Fibroblast of lung (primary cell): Measurements from ENCODE around the gene ZNF688. TPM values are rescaled to one million over a fixed set of nuclear protein-coding genes. Genes with fewer than 3 reads are reported as not detected.

ENCODE experiments used
- DNase-seq, 2 donors: peaks; one replicate each; pipeline versions ENCODE4 v3.0.0 to v3.0.0-alpha.2; 2010; ENCODE audit warnings: low read depth in 2 of 2
- H2AFZ ChIP-seq: 2 replicates; pipeline ENCODE4 v1.5.1; 2012; ENCODE audit warnings: low read length, control low read depth, inconsistent platforms
- H3K27ac ChIP-seq: 2 replicates; pipeline ENCODE4 v1.5.1; 2011; ENCODE audit warnings: low read length, control low read depth; ENCODE audit not compliant: insufficient read depth
- H3K27me3 ChIP-seq: 2 replicates; pipeline ENCODE4 v1.5.1; 2011; ENCODE audit warnings: mild to moderate bottlenecking, low read length; ENCODE audit not compliant: control insufficient read depth, insufficient read depth
- H3K36me3 ChIP-seq: 2 replicates; pipeline ENCODE4 v1.5.1; 2011; ENCODE audit warnings: low read length; ENCODE audit not compliant: control insufficient read depth, insufficient read depth
- H3K4me1 ChIP-seq: 2 replicates; pipeline ENCODE4 v1.5.1; 2011; ENCODE audit warnings: low read length; ENCODE audit not compliant: control insufficient read depth, insufficient read depth; ENCODE audit errors: extremely low read depth
- H3K4me2 ChIP-seq: 2 replicates; pipeline ENCODE4 v1.5.1; 2011; ENCODE audit warnings: low read length, control low read depth; ENCODE audit not compliant: insufficient read depth; ENCODE audit errors: extremely low read depth
- H3K4me3 ChIP-seq, 4 experiments: fragments of 200-600 bp in 1 of 4; sonication (generic) in 1 of 4; replicated peaks in 1 of 4; 2 replicates each; pipeline ENCODE4 v1.5.1; 2011 to 2016; ENCODE audit warnings: low read length in 4 of 4, low read depth in 3 of 4, mild to moderate bottlenecking in 3 of 4, control low read depth in 2 of 4, inconsistent platforms in 1 of 4, mixed read lengths in 1 of 4; ENCODE audit not compliant: insufficient read depth in 1 of 4; ENCODE audit errors: control extremely low read depth in 1 of 4
- H3K79me2 ChIP-seq: 2 replicates; pipeline ENCODE4 v1.5.1; 2012; ENCODE audit warnings: mild to moderate bottlenecking, low read length, inconsistent platforms; ENCODE audit not compliant: control insufficient read depth, insufficient read depth
- H3K9ac ChIP-seq: 2 replicates; pipeline ENCODE4 v1.5.1; 2011; ENCODE audit warnings: mild to moderate bottlenecking, low read length, control low read depth; ENCODE audit not compliant: insufficient read depth
- H3K9me3 ChIP-seq: 2 replicates; pipeline ENCODE4 v1.5.1; 2012; ENCODE audit warnings: low read depth, low read length; ENCODE audit not compliant: control insufficient read depth, insufficient read depth
- H4K20me1 ChIP-seq: 2 replicates; pipeline ENCODE4 v1.5.1; 2011; ENCODE audit warnings: low read length; ENCODE audit not compliant: control insufficient read depth, insufficient read depth; ENCODE audit errors: extremely low read depth
- EZH2 ChIP-seq: IDR thresholded peaks from 2 replicates; pipeline ENCODE4 v1.5.1; 2012; ENCODE audit warnings: low read length, control low read depth, mild to moderate bottlenecking; ENCODE audit errors: missing control alignments
- polyA plus RNA-seq, 2 donors: library from polyadenylated mRNA; depleted of rRNA in 1 of 2; stranded (reverse) in 1 of 2; unstranded in 1 of 2; fragments of >200 nt; gene quantifications; 2 replicates each; pipeline ENCODE4 v1.2.1, GENCODE V29; 2011 to 2012; ENCODE audit warnings: missing spikeins in 1 of 2
- total RNA-seq: library from RNA; depleted of rRNA; stranded (reverse); fragments of >200 nt; gene quantifications from 2 replicates; pipeline ENCODE4 v1.2.1, GENCODE V29; 2014
- TF ChIP-seq, protein P1 (sequence below), 2 donors: IDR thresholded peaks in 1 of 2; conservative IDR thresholded peaks in 1 of 2; 1 replicate in 1 of 2; 2 replicates in 1 of 2; pipeline ENCODE4 v1.5.1; 2011 to 2012; ENCODE audit warnings: low read length in 2 of 2, control low read depth in 1 of 2, inconsistent platforms in 1 of 2, low read depth in 1 of 2, mild to moderate bottlenecking in 1 of 2

The ZNF688 gene
- total and polyA plus RNA-seq, 2 donors (not counting 1 experiment from before 2014, with no cell fraction given), result 3.0 to 12.9 TPM

DNA sequence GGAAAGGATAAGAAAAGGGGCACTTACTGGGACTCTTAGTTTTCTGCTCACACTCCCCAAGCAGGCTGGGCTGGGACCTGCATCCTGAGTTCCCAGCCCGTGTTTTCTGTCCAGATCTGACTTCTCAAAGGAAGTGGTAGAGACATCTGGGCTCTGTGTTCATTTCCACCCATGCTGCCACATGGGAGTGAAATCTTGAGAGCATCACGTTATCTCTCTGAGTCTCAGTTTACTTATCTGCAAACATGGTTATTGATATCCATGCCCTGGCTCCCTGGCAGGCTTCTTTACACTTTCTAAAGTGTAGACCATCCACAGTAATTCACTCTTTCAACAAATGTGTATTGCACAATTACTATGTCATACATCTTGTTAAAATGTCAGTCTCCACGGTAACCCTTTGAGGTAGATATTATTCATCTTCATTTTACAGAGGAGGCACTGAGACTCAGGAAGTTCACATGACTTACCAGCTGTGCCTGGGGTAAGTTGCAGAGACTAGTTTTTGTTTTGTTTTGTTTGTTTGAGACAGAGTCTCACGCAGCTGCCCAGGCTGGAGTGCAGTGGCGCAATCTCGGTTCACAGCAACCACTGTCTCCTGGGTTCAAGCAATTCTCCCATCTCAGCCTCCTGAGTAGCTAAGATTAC lies 3.4 kb downstream of the ZNF688 start:
- TF ChIP-seq, protein P1, sequence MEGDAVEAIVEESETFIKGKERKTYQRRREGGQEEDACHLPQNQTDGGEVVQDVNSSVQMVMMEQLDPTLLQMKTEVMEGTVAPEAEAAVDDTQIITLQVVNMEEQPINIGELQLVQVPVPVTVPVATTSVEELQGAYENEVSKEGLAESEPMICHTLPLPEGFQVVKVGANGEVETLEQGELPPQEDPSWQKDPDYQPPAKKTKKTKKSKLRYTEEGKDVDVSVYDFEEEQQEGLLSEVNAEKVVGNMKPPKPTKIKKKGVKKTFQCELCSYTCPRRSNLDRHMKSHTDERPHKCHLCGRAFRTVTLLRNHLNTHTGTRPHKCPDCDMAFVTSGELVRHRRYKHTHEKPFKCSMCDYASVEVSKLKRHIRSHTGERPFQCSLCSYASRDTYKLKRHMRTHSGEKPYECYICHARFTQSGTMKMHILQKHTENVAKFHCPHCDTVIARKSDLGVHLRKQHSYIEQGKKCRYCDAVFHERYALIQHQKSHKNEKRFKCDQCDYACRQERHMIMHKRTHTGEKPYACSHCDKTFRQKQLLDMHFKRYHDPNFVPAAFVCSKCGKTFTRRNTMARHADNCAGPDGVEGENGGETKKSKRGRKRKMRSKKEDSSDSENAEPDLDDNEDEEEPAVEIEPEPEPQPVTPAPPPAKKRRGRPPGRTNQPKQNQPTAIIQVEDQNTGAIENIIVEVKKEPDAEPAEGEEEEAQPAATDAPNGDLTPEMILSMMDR (conservative IDR thresholded peaks at IDR 0.05 in 1 of 2, IDR thresholded peaks at IDR 0.05 in 1 of 2; ENCODE audit: low read depth in 1 of 2, low read length in 2 of 2), result no peak
- no peak for TF ChIP-seq EZH2
- no peaks in the 10 kb centered on the region for H3K9me3 ChIP-seq
- H3K4me1 ChIP-seq, result peaks cover 3% of the 10 kb centered on the region
- H2AFZ ChIP-seq, result no peak overlapping the region
- H3K79me2 ChIP-seq, result no peaks in the 10 kb centered on the region
- H3K4me2 ChIP-seq, result no peak overlapping the region
- peaks cover 5% of the 10 kb centered on the region for H3K27me3 ChIP-seq
- H3K27ac ChIP-seq, result no peak overlapping the region
- peak; percentile 59 to 72 for DNase-seq
- H3K36me3 ChIP-seq, result no peaks in the 10 kb centered on the region
- H4K20me1 ChIP-seq, result no peaks in the 10 kb centered on the region
- H3K4me3 ChIP-seq, result no peak overlapping the region
- no peak overlapping the region for H3K9ac ChIP-seq

DNA sequence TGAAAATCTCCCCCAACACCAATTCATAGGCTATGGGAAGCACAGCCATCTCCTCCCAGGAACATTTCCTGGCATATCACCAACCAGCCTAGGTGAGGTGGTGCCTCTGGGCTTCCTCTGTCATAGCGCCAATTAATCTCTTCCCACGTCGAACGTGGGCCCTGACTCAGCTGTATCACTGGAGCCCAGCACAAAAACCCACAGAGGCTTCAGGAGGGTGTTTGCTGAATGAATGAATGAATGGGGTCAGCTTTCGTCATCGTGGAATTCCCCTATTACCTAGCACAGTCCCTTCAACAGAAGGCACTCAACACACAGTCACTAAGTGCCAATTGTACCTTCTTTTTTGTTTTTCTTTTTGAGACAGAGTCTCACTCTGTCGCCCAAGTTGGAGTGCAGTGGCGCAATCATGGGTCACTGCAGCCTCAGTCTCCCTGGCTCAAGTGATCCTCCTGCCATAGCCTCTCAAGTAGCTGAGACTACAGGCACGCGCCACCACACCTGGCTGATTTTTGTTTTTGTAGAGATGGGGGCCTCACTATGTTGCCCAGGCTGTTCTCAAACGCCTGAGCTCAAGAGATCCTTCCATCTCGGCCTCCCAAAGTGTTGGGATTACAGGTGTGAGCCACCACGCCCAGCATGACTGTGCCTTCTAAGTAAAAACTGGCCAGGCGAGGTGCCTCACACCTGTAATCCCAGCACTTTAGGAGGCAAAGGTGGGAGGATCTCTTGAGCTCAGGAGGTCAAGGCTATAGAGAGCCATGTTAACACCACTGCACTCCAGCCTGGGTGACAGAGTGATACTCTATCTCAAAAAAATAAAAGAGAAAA lies 4.1 kb downstream of the ZNF688 start:
- H3K27me3 ChIP-seq, result peaks cover 5% of the 10 kb centered on the region
- no peak overlapping the region for H3K4me3 ChIP-seq
- no peaks in the 10 kb centered on the region for H3K9me3 ChIP-seq
- H3K36me3 ChIP-seq, result no peaks in the 10 kb centered on the region
- H3K79me2 ChIP-seq, result no peaks in the 10 kb centered on the region
- TF ChIP-seq, protein P1 (conservative IDR thresholded peaks at IDR 0.05 in 1 of 2, IDR thresholded peaks at IDR 0.05 in 1 of 2; ENCODE audit: low read depth in 1 of 2, low read length in 2 of 2), result no peak
- TF ChIP-seq EZH2, result no peak
- peaks cover 3% of the 10 kb centered on the region for H3K4me1 ChIP-seq
- no peak overlapping the region for H3K9ac ChIP-seq
- no peak overlapping the region for H3K27ac ChIP-seq
- H3K4me2 ChIP-seq, result no peak overlapping the region
- H4K20me1 ChIP-seq, result no peaks in the 10 kb centered on the region
- no peak overlapping the region for H2AFZ ChIP-seq
- no peak for DNase-seq

DNA sequence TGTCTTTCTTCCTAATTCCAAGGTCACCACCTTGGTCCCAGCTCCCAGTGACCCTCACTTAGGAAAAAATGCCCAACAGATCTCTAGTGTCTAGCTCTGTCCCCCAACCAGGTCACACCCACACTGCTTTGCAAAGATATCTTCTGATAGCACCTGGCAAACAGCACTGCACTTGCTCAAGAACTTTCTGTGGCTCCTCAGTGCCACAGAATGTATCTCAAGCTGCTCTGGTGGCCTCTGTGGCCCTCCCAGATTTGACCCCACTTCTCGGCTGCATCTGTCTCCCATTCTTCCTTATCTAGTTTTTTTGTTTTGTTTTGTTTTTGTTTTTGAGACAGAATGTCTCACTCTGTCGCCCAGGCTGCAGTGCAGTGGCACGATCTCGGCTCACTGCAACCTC lies 5.0 kb downstream of the ZNF688 start:
- H4K20me1 ChIP-seq, result no peaks in the 10 kb centered on the region
- no peak overlapping the region for H3K9ac ChIP-seq
- peaks cover 5% of the 10 kb centered on the region for H3K27me3 ChIP-seq
- no peak for DNase-seq
- H2AFZ ChIP-seq, result no peak overlapping the region
- H3K4me2 ChIP-seq, result no peak overlapping the region
- H3K4me3 ChIP-seq, result no peak overlapping the region
- H3K36me3 ChIP-seq, result no peaks in the 10 kb centered on the region
- H3K9me3 ChIP-seq, result no peaks in the 10 kb centered on the region
- TF ChIP-seq EZH2, result no peak
- H3K27ac ChIP-seq, result no peak overlapping the region
- H3K79me2 ChIP-seq, result no peaks in the 10 kb centered on the region
- no peaks in the 10 kb centered on the region for H3K4me1 ChIP-seq
